T-helper 2 cell (primary cell): Measurements from ENCODE around the gene MADD.
"Not testable (repeated sequence)": the region's sequence is repeated elsewhere in the genome, so short reads cannot be mapped to it uniquely, and the experiment has no call there.

Experiments used
- DNase-seq, 5 experiments: peaks; one replicate each; pipeline versions ENCODE4 v3.0.0 to v3.0.0-alpha.2; 2012 to 2022

MADD gene

GRCh38 chr11:47278058-47278457 lies 8.1 kb downstream of the MADD start:
- DNase-seq: no peak

GRCh38 chr11:47278769-47279168 lies 8.8 kb downstream of the MADD start:
- DNase-seq: no peak

GRCh38 chr11:47280099-47280498 lies 10.2 kb downstream of the MADD start:
- DNase-seq: no peak

- DNase-seq: no peak
These were observed 10.9 kb downstream of the MADD start for GRCh38 chr11:47280860-47281259.

- no peak for DNase-seq
These were observed 12.5 kb downstream of the MADD start for GRCh38 chr11:47282462-47282861.

- DNase-seq: no peak
These were observed 14.2 kb downstream of the MADD start for GRCh38 chr11:47284151-47284550.

- DNase-seq: no peak
These were observed 16.2 kb downstream of the MADD start for GRCh38 chr11:47285969-47286770.

- no peak for DNase-seq
These were observed 18.1 kb downstream of the MADD start for GRCh38 chr11:47288066-47288465.

GRCh38 chr11:47289856-47290255 lies 19.9 kb downstream of the MADD start:
- no peak for DNase-seq

- no peak for DNase-seq
These were observed 25.5 kb downstream of the MADD start for GRCh38 chr11:47295385-47295784.

GRCh38 chr11:47296045-47296444 lies 26.1 kb downstream of the MADD start:
- no peak for DNase-seq

GRCh38 chr11:47299078-47299477 lies 29.1 kb downstream of the MADD start:
- DNase-seq: no peak

- DNase-seq: no peak
These were observed 32.9 kb downstream of the MADD start for GRCh38 chr11:47302853-47303252.

GRCh38 chr11:47305734-47306483 lies 36.0 kb downstream of the MADD start:
- no peak for DNase-seq

- DNase-seq: no peak
These were observed 36.5 kb downstream of the MADD start for GRCh38 chr11:47306484-47306844.

GRCh38 chr11:47308050-47308823 lies 38.3 kb downstream of the MADD start:
- no peak for DNase-seq

- DNase-seq: no peak
These were observed 45.1 kb downstream of the MADD start for GRCh38 chr11:47314992-47315391.

GRCh38 chr11:47316501-47316900 lies 46.6 kb downstream of the MADD start:
- DNase-seq: not testable (repeated sequence)

- DNase-seq: no peak
These were observed 47.3 kb downstream of the MADD start for GRCh38 chr11:47317064-47317828.

GRCh38 chr11:47318166-47318565 lies 48.2 kb downstream of the MADD start:
- no peak for DNase-seq

GRCh38 chr11:47324520-47324919 lies 54.6 kb downstream of the MADD start:
- no peak for DNase-seq

- DNase-seq: no peak
These were observed 55.5 kb downstream of the MADD start for GRCh38 chr11:47325271-47326041.
